Left hindlimb (tissue), 1 donor: ENCODE data around the gene MAGEA9B.
"Not testable (repeated sequence)": the region's sequence is repeated elsewhere in the genome, so short reads cannot be mapped to it uniquely, and the experiment has no call there.

Source experiments
- DNase-seq: peaks from one replicate; pipeline ENCODE4 v3.0.0-alpha.2; 2018

MAGEA9B gene

GRCh38 chrX:149532868-149533267 lies 54.4 kb downstream of the MAGEA9B start:
- DNase-seq, result not testable (repeated sequence)
